ENCODE results near the gene DCLK1. TPM values are rescaled to one million over a fixed set of nuclear protein-coding genes. Genes with fewer than 3 reads are reported as not detected.

The DCLK1 gene
- total RNA-seq, 4 donors from 2014 or later: 11.7 to 51.4 (median 15.8) TPM

- WGBS: 27% methylated on average over 2 of the region's 2 CpGs
- H3K4me1 ChIP-seq: no peaks in the 10 kb centered on the region
- no peak overlapping the region for H3K27ac ChIP-seq
- no peak overlapping the region for H3K4me3 ChIP-seq
- no peaks in the 10 kb centered on the region for H3K36me3 ChIP-seq
- H3K9me3 ChIP-seq: no peaks in the 10 kb centered on the region
- DNase-seq (ENCODE audit: low spot score in 2 of 2): no peak
- no peaks in the 10 kb centered on the region for H3K27me3 ChIP-seq
- TF ChIP-seq EP300 (IDR thresholded peaks at IDR 0.05) (no peak), CTCF (IDR thresholded peaks at IDR 0.05) (no peak), POLR2AphosphoS5 (IDR thresholded peaks at IDR 0.05) (no peak), POLR2A (IDR thresholded peaks at IDR 0.05) (no peak)
Observed at GRCh38 chr13:36026531-36026930, 104.7 kb downstream of the DCLK1 start.

- H3K27me3 ChIP-seq: no peaks in the 10 kb centered on the region
- H3K4me3 ChIP-seq: no peak overlapping the region
- peaks cover 5% of the 10 kb centered on the region for H3K9me3 ChIP-seq
- H3K27ac ChIP-seq: no peak overlapping the region
- DNase-seq (ENCODE audit: low spot score in 2 of 2): no peak
- H3K36me3 ChIP-seq: no peaks in the 10 kb centered on the region
- H3K4me1 ChIP-seq: no peaks in the 10 kb centered on the region
- TF ChIP-seq CTCF (IDR thresholded peaks at IDR 0.05) (no peak), POLR2A (IDR thresholded peaks at IDR 0.05) (no peak), EP300 (IDR thresholded peaks at IDR 0.05) (no peak)
- 90% methylated on average over 3 of the region's 3 CpGs for WGBS
Observed at GRCh38 chr13:36014763-36015162, 116.4 kb downstream of the DCLK1 start.

GRCh38 chr13:36006894-36007675, 124.1 kb downstream of the DCLK1 start:
- Histone ChIP-seq H3K4me1 (no peaks in the 10 kb centered on the region), H3K9me3 (no peaks in the 10 kb centered on the region), H3K4me3 (no peak overlapping the region), H3K27ac (no peak overlapping the region), H3K36me3 (no peaks in the 10 kb centered on the region), H3K27me3 (no peaks in the 10 kb centered on the region)
- DNase-seq (ENCODE audit: low spot score in 2 of 2): no peak
- TF ChIP-seq POLR2A (IDR thresholded peaks at IDR 0.05) (no peak), POLR2AphosphoS5 (IDR thresholded peaks at IDR 0.05) (no peak), CTCF (IDR thresholded peaks at IDR 0.05) (no peak), EP300 (IDR thresholded peaks at IDR 0.05) (no peak)
- WGBS: 55% methylated on average over 5 of the region's 5 CpGs

GRCh38 chr13:36006347-36006746, 124.8 kb downstream of the DCLK1 start:
- H3K27ac ChIP-seq: no peak overlapping the region
- no peaks in the 10 kb centered on the region for H3K36me3 ChIP-seq
- H3K4me3 ChIP-seq: no peak overlapping the region
- no peaks in the 10 kb centered on the region for H3K27me3 ChIP-seq
- no peak for TF ChIP-seq EP300 (IDR thresholded peaks at IDR 0.05)
- no peak for TF ChIP-seq POLR2AphosphoS5 (IDR thresholded peaks at IDR 0.05)
- no peak for TF ChIP-seq POLR2A (IDR thresholded peaks at IDR 0.05)
- no peak for TF ChIP-seq CTCF (IDR thresholded peaks at IDR 0.05)
- no peaks in the 10 kb centered on the region for H3K9me3 ChIP-seq
- no peak for DNase-seq (ENCODE audit: low spot score in 2 of 2)
- WGBS: 48% methylated on average over 4 of the region's 4 CpGs
- no peaks in the 10 kb centered on the region for H3K4me1 ChIP-seq

GRCh38 chr13:36001561-36001960, 129.6 kb downstream of the DCLK1 start:
- WGBS: 68% methylated on average over 2 of the region's 2 CpGs
- Histone ChIP-seq H3K27me3 (no peaks in the 10 kb centered on the region), H3K9me3 (no peaks in the 10 kb centered on the region), H3K27ac (no peak overlapping the region), H3K36me3 (no peaks in the 10 kb centered on the region), H3K4me1 (no peaks in the 10 kb centered on the region), H3K4me3 (no peak overlapping the region)
- no peak for TF ChIP-seq POLR2A (IDR thresholded peaks at IDR 0.05)
- no peak for TF ChIP-seq CTCF (IDR thresholded peaks at IDR 0.05)
- TF ChIP-seq EP300 (IDR thresholded peaks at IDR 0.05): no peak
- no peak for TF ChIP-seq POLR2AphosphoS5 (IDR thresholded peaks at IDR 0.05)
- no peak for DNase-seq (ENCODE audit: low spot score in 2 of 2)

Data from suprapubic skin (tissue), 4 donors.